Spleen (tissue), 11 donors: ENCODE data around the gene QRFP. TPM values are rescaled to one million over a fixed set of nuclear protein-coding genes. Genes with fewer than 3 reads are reported as not detected.
A peak's percentile ranks its signal among the peaks of the same experiment; 100 is the strongest.

Experiments used
- DNase-seq: peaks from one replicate; pipeline ENCODE4 v3.0.0-alpha.2; 2020
- H3K27ac ChIP-seq, 8 donors: fragments of 200-600 bp; sonication (generic) in 7 of 8; 1 replicate in 4 of 8; 2 replicates in 4 of 8; pipeline versions ENCODE4 v1.5.0 to v1.8.0; 2016 to 2021; ENCODE audit warnings: inconsistent platforms in 4 of 8, mild to moderate bottlenecking in 4 of 8, moderate library complexity in 1 of 8
- H3K27me3 ChIP-seq, 7 donors: fragments of 200-600 bp; sonication (generic) in 6 of 7; replicated peaks in 1 of 7; 1 replicate in 4 of 7; 2 replicates in 3 of 7; pipeline versions ENCODE4 v1.5.0 to v1.8.0; 2016 to 2021; ENCODE audit warnings: inconsistent platforms in 3 of 7, mild to moderate bottlenecking in 1 of 7
- H3K36me3 ChIP-seq, 6 donors: fragments of 200-600 bp; sonication (generic) in 5 of 6; 1 replicate in 4 of 6; 2 replicates in 2 of 6; pipeline versions ENCODE4 v1.5.0 to v1.8.0; 2016 to 2021; ENCODE audit warnings: inconsistent platforms in 2 of 6
- H3K4me1 ChIP-seq, 6 donors: fragments of 200-600 bp; sonication (generic) in 5 of 6; 1 replicate in 3 of 6; 2 replicates in 3 of 6; pipeline versions ENCODE4 v1.5.0 to v1.8.0; 2016 to 2021; ENCODE audit warnings: inconsistent platforms in 3 of 6
- H3K4me3 ChIP-seq, 8 donors: fragments of 200-600 bp; sonication (generic) in 7 of 8; 1 replicate in 4 of 8; 2 replicates in 4 of 8; pipeline versions ENCODE4 v1.5.0 to v1.8.0; 2016 to 2021; ENCODE audit warnings: inconsistent platforms in 4 of 8, mild to moderate bottlenecking in 4 of 8, moderate library complexity in 2 of 8
- H3K9me3 ChIP-seq, 8 donors: fragments of 200-600 bp; sonication (generic) in 7 of 8; 1 replicate in 4 of 8; 2 replicates in 4 of 8; pipeline versions ENCODE4 v1.5.0 to v1.8.0; 2016 to 2021; ENCODE audit warnings: inconsistent platforms in 4 of 8
- CTCF ChIP-seq, 11 experiments: fragments of 200-600 bp in 7 of 11; fragments of 450-650 bp in 4 of 11; sonication (generic) in 4 of 11; IDR thresholded peaks in 8 of 11; conservative IDR thresholded peaks in 3 of 11; 1 replicate in 7 of 11; 2 replicates in 4 of 11; pipeline versions ENCODE4 v1.4.0 to v1.8.0; 2016 to 2021; ENCODE audit warnings: antibody characterized with exemption in 11 of 11, inconsistent platforms in 4 of 11, mild to moderate bottlenecking in 1 of 11
- POLR2A ChIP-seq, 3 donors: fragments of 450-650 bp; IDR thresholded peaks; one replicate each; pipeline ENCODE4 v1.5.1; 2017; ENCODE audit warnings: antibody characterized with exemption in 3 of 3, mild to moderate bottlenecking in 1 of 3
- POLR2AphosphoS5 ChIP-seq, 3 donors: sonication (generic); formaldehyde crosslinking; IDR thresholded peaks; one replicate each; pipeline ENCODE4 v1.5.1; 2017; ENCODE audit warnings: antibody characterized with exemption in 3 of 3
- WGBS, 5 donors: extraction: QIAGEN DNeasy Blood & Tissue Kit in 3 of 5; methylation state at CpG; one replicate each; pipeline versions ENCODE4 v1.1.5 to v1.1.7; 2013 to 2018; 5-methylcytosine and 5-hydroxymethylcytosine counted together
- intact Hi-C: fragments of 100-400 bp; cut with DNase I; formaldehyde crosslinking; loops from one replicate; pipeline ENCODE4 v1.15.0; 2023; ENCODE audit warnings: low total_unique reads
- polyA plus RNA-seq, 3 donors: library from polyadenylated mRNA; stranded (reverse); fragments of 200-250 nt; gene quantifications; one replicate each; pipeline ENCODE4 v1.2.1, GENCODE V29; 2013
- total RNA-seq, 7 donors: library from RNA; depleted of rRNA in 3 of 7; stranded (reverse); fragments of >200 nt in 3 of 7; fragmentation: NEBNext Ultra II Directional in 4 of 7; extraction: Animal tissue kit (Norgen Biotek cat#: 25700) in 4 of 7; gene quantifications; one replicate each; pipeline versions ENCODE4 v1.1.0 to v1.2.1, GENCODE V29; 2016 to 2021
- donor health status: healthy with polysubstance abuse.
- donor health status: DM: no; HTN: no; CAD: no; lungs with moderate emphysema.
- donor health status: DM: no; HTN: no; CAD: no.
- donor health status: Bipolar disorder and iron deficiency.
- donor health status: healthy.
- donor health status: DM: no; HTN: no; CAD: no.
- donor health status: DM: yes; HTN: yes; CAD: no.

QRFP gene
- total and polyA plus RNA-seq, 10 donors: 0.13 to 0.16 TPM; not detected in 8

GRCh38 chr9:130857864-130858738, 38.5 kb downstream of the QRFP start:
- intact Hi-C loops: no loop called here
- Histone ChIP-seq H3K36me3 (peaks cover 0 to 86% (median 38%) of the 10 kb centered on the region in 6 donors), H3K4me1 (peaks cover 0 to 33% (median 10%) of the 10 kb centered on the region in 6 donors), H3K9me3 (no peaks in the 10 kb centered on the region), H3K27me3 (no peaks in the 10 kb centered on the region), H3K4me3 (no peak overlapping the region), H3K27ac (peak overlapping the region in 1 of 8 donors; percentile 20)
- no peak for TF ChIP-seq CTCF (IDR thresholded peaks at IDR 0.05 in 8 of 11, conservative IDR thresholded peaks at IDR 0.05 in 3 of 11)
- TF ChIP-seq POLR2AphosphoS5 (IDR thresholded peaks at IDR 0.05): peak in 1 of 3 donors; percentile 11
- TF ChIP-seq POLR2A (IDR thresholded peaks at IDR 0.05): no peak
- WGBS, 5 donors: 69 to 79% (median 76%) methylated on average over 22 of the region's 22 CpGs
- DNase-seq: no peak

- WGBS, 5 donors: 90 to 94% (median 92%) methylated on average over 8 of the region's 8 CpGs
Measured at GRCh38 chr9:130856474-130856873, 40.1 kb downstream of the QRFP start.

GRCh38 chr9:130854835-130855234, 41.8 kb downstream of the QRFP start:
- Histone ChIP-seq H3K9me3 (no peaks in the 10 kb centered on the region), H3K27ac (no peak overlapping the region), H3K4me3 (no peak overlapping the region), H3K4me1 (peaks cover 0 to 8% (median 1%) of the 10 kb centered on the region in 6 donors), H3K36me3 (peaks cover 0 to 63% (median 33%) of the 10 kb centered on the region in 6 donors), H3K27me3 (no peaks in the 10 kb centered on the region)
- intact Hi-C loops: no loop called here
- 94 to 99% (median 97%) methylated on average over 9 of the region's 9 CpGs for WGBS, 5 donors
- TF ChIP-seq POLR2AphosphoS5 (IDR thresholded peaks at IDR 0.05) (no peak), POLR2A (IDR thresholded peaks at IDR 0.05) (no peak), CTCF (IDR thresholded peaks at IDR 0.05 in 8 of 11, conservative IDR thresholded peaks at IDR 0.05 in 3 of 11) (no peak)
- DNase-seq: no peak

More at GRCh38 chr9:130856474-130856873, 40.1 kb downstream of the QRFP start:
- Histone ChIP-seq H3K4me1 (peaks cover 0 to 20% (median 9%) of the 10 kb centered on the region in 6 donors), H3K9me3 (no peaks in the 10 kb centered on the region), H3K36me3 (peaks cover 0 to 77% (median 33%) of the 10 kb centered on the region in 6 donors), H3K4me3 (no peak overlapping the region), H3K27me3 (no peaks in the 10 kb centered on the region), H3K27ac (no peak overlapping the region)
- TF ChIP-seq POLR2A (IDR thresholded peaks at IDR 0.05) (no peak), CTCF (IDR thresholded peaks at IDR 0.05 in 8 of 11, conservative IDR thresholded peaks at IDR 0.05 in 3 of 11) (no peak), POLR2AphosphoS5 (IDR thresholded peaks at IDR 0.05) (no peak)
- intact Hi-C loops: no loop called here
- no peak for DNase-seq

GRCh38 chr9:130854092-130854491, 42.5 kb downstream of the QRFP start:
- Histone ChIP-seq H3K36me3 (peaks cover 0 to 56% (median 33%) of the 10 kb centered on the region in 6 donors), H3K27me3 (no peaks in the 10 kb centered on the region), H3K9me3 (no peaks in the 10 kb centered on the region), H3K4me1 (peaks cover 0 to 12% (median 1%) of the 10 kb centered on the region in 6 donors), H3K4me3 (no peak overlapping the region), H3K27ac (no peak overlapping the region)
- no peak for DNase-seq
- TF ChIP-seq POLR2A (IDR thresholded peaks at IDR 0.05) (no peak), CTCF (IDR thresholded peaks at IDR 0.05 in 8 of 11, conservative IDR thresholded peaks at IDR 0.05 in 3 of 11) (no peak), POLR2AphosphoS5 (IDR thresholded peaks at IDR 0.05) (no peak)
- intact Hi-C loops: no loop called here
- 84 to 95% (median 90%) methylated on average over 8 of the region's 8 CpGs for WGBS, 5 donors
